ENCODE data around the gene RNF44. TPM values are rescaled to one million over a fixed set of nuclear protein-coding genes. Genes with fewer than 3 reads are reported as not detected.
A peak's percentile ranks its signal among the peaks of the same experiment; 100 is the strongest.

Gene RNF44
- total RNA-seq, 1 donor from 2014 or later = 103 TPM

DNA sequence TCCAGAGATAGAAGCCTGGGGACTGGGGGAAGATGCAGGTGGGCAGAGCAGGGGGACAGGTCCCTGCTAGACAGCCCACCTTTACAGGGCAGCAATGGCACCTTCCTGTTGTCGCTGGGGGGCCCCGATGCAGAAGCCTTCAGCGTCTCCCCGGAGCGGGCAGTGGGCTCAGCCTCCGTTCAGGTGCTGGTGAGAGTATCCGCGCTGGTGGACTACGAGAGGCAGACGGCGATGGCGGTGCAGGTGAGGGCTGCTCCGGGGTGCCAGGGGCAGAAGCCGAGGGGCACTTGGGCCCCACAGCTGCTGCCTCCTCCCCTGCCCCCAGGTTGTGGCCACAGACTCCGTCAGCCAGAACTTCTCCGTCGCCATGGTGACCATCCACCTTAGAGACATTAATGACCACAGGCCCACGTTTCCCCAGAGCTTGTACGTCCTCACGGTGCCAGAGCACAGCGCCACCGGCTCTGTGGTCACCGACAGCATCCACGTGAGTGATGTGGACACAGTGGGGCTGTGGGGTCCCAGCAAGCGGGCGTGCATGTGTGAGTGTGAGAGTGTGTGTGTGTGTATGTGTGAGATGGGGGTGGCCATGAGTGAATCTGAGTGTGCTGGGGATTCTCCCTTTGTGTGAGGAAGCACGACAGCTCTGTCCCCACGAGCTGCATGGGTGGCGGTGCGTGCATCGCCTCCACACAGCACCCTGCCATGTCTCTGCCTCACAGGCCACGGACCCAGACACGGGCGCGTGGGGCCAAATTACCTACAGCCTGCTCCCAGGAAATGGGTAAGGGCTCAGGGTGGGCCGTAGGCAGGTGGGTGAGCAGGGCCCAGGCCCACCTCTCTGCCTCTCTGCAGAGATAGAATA lies 40.3 kb upstream of the RNF44 start:
- Mint-ChIP-seq H3K27me3 (ENCODE audit: unreplicated experiment) (peaks cover 2% of the 10 kb centered on the region), H3K27ac (ENCODE audit: unreplicated experiment) (no peak overlapping the region), H3K36me3 (ENCODE audit: low read depth, unreplicated experiment) (no peaks in the 10 kb centered on the region), H3K4me3 (ENCODE audit: unreplicated experiment) (no peak overlapping the region), H3K9me3 (ENCODE audit: unreplicated experiment) (no peaks in the 10 kb centered on the region), H3K4me1 (ENCODE audit: unreplicated experiment) (no peaks in the 10 kb centered on the region)
- TF ChIP-seq, protein P1, sequence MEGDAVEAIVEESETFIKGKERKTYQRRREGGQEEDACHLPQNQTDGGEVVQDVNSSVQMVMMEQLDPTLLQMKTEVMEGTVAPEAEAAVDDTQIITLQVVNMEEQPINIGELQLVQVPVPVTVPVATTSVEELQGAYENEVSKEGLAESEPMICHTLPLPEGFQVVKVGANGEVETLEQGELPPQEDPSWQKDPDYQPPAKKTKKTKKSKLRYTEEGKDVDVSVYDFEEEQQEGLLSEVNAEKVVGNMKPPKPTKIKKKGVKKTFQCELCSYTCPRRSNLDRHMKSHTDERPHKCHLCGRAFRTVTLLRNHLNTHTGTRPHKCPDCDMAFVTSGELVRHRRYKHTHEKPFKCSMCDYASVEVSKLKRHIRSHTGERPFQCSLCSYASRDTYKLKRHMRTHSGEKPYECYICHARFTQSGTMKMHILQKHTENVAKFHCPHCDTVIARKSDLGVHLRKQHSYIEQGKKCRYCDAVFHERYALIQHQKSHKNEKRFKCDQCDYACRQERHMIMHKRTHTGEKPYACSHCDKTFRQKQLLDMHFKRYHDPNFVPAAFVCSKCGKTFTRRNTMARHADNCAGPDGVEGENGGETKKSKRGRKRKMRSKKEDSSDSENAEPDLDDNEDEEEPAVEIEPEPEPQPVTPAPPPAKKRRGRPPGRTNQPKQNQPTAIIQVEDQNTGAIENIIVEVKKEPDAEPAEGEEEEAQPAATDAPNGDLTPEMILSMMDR (IDR thresholded peaks at IDR 0.05; ENCODE audit: unreplicated experiment) = no peak
- DNase-seq (ENCODE audit: low spot score) = no peak

DNA sequence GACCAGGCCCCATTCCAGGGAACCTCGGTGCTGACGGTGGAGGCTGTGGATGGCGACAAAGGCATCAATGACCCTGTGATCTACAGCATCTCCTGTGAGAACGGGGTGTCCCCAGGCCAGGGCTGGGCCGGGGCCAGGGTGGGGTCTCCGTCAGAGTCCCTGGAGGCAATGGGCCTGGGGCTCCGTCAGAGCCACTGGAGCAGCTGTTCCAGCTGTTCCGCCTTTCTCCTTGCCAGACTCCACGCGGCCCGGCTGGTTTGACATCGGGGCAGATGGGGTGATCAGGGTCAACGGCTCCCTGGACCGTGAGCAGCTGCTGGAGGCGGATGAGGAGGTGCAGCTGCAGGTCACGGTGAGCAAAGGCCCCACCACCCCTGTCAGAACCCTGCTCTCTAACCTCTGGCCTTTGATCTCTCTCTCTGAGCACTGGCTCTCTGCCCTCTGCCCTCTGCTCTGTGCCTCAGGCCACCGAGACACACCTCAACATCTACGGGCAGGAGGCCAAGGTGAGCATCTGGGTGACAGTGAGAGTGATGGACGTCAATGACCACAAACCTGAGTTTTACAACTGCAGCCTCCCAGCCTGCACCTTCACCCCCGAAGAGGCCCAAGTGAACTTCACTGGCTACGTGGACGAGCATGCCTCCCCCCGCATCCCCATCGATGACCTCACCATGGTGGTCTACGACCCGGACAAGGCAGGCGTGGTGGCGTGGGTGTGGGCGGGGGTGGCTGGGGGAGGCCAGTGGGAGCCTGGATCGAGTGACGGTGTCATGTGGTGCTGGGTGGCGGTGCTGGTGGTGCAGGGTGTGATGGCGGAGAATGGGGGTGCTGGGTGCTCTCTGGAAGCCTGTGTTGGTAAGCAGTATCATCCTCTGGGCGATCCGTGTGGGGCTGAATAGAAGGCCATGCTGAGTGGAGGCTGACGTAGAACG lies 38.6 kb upstream of the RNF44 start:
- no peak overlapping the region for H3K27ac Mint-ChIP-seq (ENCODE audit: unreplicated experiment)

DNA sequence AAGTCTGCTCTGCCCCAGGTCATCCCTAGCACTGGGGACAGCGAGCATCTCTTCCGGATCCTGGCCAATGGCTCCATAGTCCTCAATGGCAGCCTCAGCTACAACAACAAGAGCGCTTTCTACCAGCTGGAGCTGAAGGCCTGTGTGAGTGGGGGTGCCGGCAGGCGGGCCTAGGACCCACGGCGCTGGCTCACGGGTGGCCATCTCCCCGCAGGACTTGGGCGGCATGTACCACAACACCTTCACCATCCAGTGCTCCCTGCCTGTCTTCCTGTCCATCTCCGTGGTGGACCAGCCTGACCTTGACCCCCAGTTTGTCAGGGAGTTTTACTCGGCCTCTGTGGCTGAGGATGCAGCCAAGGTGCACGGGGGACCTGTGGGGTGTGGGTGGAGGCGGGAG lies 37.9 kb upstream of the RNF44 start:
- no peaks in the 10 kb centered on the region for H3K36me3 Mint-ChIP-seq (ENCODE audit: low read depth, unreplicated experiment)
- no peaks in the 10 kb centered on the region for H3K4me1 Mint-ChIP-seq (ENCODE audit: unreplicated experiment)
- H3K4me3 Mint-ChIP-seq (ENCODE audit: unreplicated experiment) = no peak overlapping the region
- H3K9me3 Mint-ChIP-seq (ENCODE audit: unreplicated experiment) = no peaks in the 10 kb centered on the region
- no peak for DNase-seq (ENCODE audit: low spot score)
- H3K27ac Mint-ChIP-seq (ENCODE audit: unreplicated experiment) = no peak overlapping the region
- H3K27me3 Mint-ChIP-seq (ENCODE audit: unreplicated experiment) = peaks cover 2% of the 10 kb centered on the region
- TF ChIP-seq, protein P1 (IDR thresholded peaks at IDR 0.05; ENCODE audit: unreplicated experiment) = no peak

More for the DNA sequence above, 38.6 kb upstream of the RNF44 start:
- Mint-ChIP-seq H3K9me3 (ENCODE audit: unreplicated experiment) (no peaks in the 10 kb centered on the region), H3K4me1 (ENCODE audit: unreplicated experiment) (no peaks in the 10 kb centered on the region), H3K4me3 (ENCODE audit: unreplicated experiment) (no peak overlapping the region), H3K27me3 (ENCODE audit: unreplicated experiment) (peaks cover 2% of the 10 kb centered on the region), H3K36me3 (ENCODE audit: low read depth, unreplicated experiment) (no peaks in the 10 kb centered on the region)
- DNase-seq (ENCODE audit: low spot score) = no peak
- TF ChIP-seq, protein P1 (IDR thresholded peaks at IDR 0.05; ENCODE audit: unreplicated experiment) = no peak

DNA sequence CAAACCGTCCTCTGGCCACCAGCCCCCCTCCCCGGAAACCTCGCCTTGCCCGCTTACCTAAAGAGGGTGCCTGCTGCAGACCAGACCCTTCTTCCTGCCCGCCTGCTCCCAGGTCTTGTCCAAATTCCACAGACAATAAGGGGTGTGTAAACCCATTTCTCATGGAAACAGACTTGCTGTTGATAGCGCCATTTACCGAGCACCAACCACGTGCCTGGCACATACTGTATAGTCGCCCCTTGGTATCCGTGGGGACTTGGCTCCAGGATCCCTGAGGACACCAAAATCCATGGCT lies 37.0 kb upstream of the RNF44 start:
- Mint-ChIP-seq H3K4me1 (ENCODE audit: unreplicated experiment) (no peaks in the 10 kb centered on the region), H3K9me3 (ENCODE audit: unreplicated experiment) (no peaks in the 10 kb centered on the region), H3K36me3 (ENCODE audit: low read depth, unreplicated experiment) (no peaks in the 10 kb centered on the region), H3K27ac (ENCODE audit: unreplicated experiment) (no peak overlapping the region), H3K4me3 (ENCODE audit: unreplicated experiment) (no peak overlapping the region), H3K27me3 (ENCODE audit: unreplicated experiment) (peaks cover 2% of the 10 kb centered on the region)
- TF ChIP-seq, protein P1 (IDR thresholded peaks at IDR 0.05; ENCODE audit: unreplicated experiment) = peak; percentile 22
- no peak for DNase-seq (ENCODE audit: low spot score)
